GM19468 (cell line): Measurements from ENCODE around the gene NAGPA.

Source experiments
- ATAC-seq: cut with Tn5 transposase; IDR thresholded peaks from one replicate; pipeline ENCODE4 v1.9.1; 2021; ENCODE audit warnings: mild to moderate bottlenecking, moderate library complexity, moderate number of reproducible peaks; ENCODE audit not compliant: unreplicated experiment; ENCODE audit errors: extremely low read depth

Gene NAGPA

DNA sequence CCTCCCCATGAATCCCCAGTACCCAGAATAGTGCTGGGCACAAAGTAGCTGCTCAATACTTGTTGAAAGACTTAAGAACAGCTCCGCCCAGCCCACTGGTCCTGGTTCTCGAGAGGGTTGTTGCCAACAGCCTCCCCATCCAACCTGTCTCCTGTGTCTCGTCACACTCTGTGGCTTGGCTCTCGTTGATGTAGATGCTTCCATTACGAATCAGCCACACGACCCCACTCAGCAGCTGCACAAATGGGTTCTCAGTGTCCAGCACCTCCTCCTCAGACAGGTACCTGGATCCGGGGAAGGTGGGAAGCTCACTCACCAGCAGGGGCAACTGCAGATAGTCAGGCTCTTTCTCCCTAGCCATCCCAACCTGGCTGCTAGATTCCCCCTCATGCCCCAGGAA is 2.1 kb downstream of the NAGPA start:
- ATAC-seq: no peak

DNA sequence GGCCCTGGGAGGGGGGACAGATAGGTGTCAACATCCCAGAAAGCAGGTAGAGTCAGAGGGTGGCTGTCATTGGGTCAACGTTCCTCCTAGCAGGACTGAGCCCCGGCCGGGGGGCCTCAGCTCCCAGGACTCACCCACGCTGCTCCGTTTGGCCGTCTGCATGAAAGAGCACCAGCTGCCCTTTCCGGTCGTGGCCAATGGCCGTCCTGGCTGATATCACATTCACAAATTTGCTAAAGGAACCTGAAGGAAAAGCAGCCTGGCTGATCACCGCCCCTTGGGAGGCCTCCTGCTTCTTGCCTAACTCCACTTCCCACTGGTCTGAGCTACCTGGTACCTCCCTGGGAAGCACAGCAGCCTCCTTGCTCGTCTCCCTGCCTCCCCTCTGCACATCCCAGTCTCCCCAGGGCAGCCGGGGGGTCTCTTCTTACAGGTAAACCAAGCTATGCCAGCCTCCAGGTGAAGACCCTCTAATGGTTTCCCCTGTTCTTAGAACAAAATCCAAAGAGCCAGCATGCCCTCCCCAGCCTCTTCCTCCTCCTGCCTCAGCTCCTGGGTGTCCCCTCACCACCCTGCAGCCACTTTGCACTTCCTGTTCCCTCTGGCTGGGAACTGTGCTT is 3.4 kb downstream of the NAGPA start:
- no peak for ATAC-seq

DNA sequence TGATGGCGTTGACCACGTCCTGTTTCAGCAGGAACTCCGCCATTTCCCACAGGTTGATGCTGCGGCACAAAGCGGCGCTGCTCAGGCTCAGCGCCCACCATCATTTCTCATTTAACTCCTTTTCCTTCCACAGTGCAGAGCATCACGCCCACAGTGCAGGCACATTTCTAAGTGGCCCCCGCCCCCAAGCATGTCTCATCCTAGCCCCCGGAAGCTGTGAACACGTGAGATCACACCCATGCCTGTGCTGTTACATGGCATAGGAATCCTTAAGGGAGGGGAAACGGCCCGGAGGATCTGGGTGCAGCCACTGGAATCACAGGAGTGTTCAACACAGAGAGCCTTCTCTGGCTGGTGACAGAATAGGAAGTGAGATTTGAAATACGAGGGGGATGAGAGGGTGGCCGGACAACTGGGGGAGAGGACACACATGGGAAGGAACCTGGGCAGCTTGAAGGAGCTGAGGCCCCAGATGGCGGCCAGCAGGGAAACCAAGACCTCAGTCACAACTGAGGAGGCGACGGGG is 4.7 kb downstream of the NAGPA start:
- no peak for ATAC-seq

DNA sequence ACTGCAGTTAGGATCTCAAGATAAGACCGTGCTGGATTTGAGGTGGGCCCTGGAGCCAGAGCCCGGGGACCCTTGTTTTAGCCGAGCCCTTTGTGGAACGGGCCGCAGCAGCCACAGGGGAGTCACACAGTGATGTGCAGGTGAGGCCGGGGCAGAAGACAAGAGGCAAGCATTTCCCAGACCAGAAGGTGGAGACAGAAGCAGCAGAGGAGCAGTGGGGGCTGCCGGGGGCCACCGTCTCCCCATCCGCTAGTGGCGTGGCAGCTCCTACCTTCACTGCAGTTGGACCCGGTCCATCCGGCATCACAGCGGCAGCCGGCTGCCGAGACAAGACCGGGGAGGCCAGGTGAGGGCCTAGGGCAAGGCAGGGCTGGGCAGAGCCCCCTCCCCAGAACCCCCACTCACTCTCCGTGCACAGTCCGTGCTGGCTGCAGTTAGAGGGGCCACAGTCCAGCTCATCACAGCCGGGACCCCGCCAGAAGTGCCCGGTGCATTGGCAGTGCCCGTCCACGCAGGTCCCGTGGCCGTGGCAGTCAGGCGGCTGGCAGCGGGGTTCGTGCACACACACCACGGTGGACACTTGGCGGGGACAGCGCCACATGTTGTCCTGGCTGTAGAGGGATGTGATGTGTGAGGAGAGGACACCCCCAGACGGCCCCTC is 6.0 kb downstream of the NAGPA start:
- ATAC-seq: no peak

DNA sequence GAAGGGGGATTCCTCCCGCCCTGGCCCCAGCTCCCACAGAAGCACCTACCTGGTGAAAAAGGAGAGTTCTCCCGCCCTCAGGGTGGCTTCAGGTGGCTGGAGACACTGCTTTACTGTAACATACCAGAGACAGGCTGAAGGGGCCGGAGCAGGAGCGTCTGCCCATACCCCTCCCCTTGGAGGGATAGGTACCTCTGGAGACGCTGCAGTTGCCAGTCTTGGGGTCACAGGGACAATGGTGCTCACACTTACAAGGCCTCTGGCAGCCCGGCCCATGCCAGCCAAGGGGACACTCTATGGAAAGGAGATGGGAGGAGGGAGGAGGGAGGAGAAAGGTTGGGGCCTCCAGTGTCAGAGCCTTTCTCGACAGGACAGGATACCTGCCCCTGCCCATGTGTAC is 6.6 kb downstream of the NAGPA start:
- no peak for ATAC-seq

DNA sequence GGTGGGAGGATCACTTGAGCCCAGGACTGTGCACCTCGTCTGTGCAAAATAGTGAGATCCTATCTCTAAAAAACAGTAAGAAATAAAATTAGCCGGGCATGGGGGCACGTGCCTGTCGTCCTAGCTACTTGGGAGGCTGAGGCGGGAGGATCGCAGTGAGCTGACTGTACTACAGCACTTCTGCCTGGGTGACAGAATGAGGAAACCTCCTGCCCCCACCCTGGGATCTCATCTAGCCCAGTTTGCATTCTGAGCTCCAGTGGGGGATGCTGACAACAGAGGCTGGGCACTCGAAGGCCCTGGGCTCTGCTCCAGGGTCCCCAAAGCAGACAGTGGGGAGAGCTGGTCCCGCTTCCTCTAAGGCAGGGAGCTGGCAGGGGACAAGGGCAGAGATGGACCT is 7.1 kb downstream of the NAGPA start:
- ATAC-seq: no peak

DNA sequence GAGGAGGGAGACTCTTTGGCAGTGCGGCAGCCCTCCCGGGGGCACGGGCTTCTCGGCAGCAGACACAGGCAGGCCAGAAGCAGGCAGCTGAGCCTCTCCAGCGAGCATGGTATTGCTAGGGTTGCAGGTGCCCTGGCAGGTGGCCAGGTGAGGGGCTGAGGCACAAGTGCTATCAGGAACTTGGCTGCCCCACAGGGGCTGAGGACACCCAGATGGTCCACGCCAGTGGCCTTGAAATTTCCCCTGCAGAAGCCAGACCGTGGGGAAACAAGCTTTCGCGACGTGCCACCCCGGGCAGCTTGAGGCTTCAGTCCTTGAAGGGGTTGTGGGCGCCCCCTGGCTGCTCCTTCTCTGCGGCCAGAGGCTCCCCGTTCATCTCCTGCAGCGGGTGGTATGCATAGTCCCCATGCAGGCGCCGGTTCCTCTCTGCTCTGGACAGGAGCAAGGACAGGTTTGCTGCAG is 8.5 kb downstream of the NAGPA start:
- ATAC-seq: no peak

DNA sequence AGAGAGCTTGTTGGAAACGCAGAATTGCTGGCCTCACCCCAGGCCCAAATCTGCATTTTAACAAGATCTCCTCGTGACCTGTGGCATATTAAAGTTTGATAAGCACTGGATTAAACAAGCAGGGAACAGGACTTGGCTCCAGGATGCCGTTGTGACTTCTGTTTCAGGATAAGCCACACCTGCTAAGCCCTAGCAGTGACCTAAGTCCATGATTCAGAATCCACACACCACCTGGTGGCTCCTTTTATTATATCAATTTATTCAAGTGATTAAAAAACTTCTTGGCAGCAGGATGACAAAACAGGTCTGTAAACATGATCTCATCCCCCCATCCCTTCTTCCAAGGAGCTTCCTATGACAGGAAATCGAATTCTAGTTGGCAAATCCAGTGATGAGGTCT is 9.1 kb downstream of the NAGPA start:
- no peak for ATAC-seq

DNA sequence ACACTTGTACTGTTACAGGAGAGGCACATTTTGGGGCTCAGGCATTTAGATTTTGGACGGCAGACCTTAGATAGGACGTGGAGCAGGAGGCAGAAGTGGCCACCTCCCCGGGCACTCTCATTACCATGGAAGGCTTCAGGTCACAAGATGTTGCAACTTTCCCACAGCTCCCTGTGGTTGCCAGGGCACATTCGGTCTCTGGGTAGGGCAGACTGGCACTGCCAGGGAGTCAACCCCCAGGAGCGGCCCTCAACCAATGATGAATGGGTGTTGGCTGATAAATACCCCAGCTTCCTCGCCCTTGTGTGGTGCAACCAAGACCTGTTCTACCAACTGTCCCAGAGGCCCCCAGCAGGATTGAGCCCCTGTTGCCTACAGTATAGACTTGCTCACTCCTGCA is 11.2 kb downstream of the NAGPA start:
- ATAC-seq: no peak

DNA sequence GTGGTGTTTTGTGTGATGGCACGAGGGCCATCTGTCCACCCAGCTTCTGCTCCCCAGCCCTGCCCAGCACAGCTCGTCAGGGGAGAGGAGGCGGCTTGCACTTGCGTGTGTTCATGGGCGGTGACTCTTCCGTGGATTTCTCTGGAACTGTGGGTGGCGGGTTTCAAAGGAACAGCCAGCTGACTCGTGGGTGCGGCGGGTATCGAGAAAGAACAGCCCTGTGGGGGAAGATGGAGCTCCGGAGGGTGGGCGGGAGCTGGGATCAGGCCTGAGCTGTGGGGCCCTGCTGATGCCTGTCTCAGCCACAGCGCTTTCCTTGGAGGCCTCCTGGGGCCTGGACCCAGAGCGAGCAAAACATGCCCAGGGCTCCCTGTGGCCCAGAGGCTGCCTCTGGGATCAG is 13.2 kb downstream of the NAGPA start:
- ATAC-seq: no peak

DNA sequence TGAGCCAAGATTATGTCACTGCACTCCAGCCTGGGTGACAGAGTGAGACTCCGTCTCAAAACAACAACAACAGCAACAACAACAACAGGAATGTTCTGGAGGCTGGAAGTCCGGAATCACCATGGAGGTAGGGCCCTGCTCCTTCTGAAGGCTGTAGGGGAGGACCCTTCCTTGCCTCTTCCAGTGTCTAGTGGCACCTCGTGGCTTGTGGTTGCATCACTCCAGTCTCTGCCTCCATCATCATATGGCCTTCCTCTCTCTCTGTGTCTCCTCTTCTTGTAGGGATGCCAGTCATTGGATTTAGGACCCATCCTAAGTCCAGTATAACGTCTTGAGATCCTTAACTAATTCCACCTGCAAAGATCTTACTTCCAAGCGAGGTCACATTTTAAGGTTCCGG is 14.0 kb downstream of the NAGPA start:
- no peak for ATAC-seq

DNA sequence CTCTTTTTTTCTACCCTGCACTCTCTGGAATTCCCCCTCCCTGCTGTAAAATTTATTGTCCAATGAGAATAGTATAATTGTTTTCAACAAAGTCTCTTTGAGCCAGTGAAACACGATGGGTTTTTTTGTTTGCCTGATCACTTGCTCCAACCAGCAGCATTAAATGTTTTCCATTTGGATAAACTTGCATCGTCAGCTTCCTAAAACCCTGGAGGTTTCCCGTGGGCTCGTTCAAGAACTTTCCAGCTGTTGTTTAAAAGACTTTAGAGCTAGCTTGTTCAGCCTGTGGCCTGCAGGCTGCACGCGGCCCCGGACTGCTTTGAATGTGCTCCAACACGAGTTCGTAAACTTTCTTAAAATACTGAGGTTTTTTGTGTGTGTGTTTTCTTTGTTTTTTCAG is 14.9 kb downstream of the NAGPA start:
- no peak for ATAC-seq

DNA sequence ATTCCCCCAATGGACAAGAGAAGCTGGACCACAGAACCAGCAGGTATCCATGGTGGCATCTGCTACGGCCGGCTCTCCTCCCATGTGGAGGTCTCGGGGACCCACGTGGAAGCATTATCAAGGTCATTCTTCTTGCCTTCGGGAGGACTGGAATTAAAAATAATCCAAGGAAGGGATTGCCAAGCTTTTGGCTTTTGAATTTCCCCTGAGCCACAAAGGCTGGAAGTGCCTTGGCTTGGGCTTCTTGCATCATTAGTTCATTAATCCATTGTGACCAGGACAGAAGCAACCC is 16.1 kb downstream of the NAGPA start:
- no peak for ATAC-seq

DNA sequence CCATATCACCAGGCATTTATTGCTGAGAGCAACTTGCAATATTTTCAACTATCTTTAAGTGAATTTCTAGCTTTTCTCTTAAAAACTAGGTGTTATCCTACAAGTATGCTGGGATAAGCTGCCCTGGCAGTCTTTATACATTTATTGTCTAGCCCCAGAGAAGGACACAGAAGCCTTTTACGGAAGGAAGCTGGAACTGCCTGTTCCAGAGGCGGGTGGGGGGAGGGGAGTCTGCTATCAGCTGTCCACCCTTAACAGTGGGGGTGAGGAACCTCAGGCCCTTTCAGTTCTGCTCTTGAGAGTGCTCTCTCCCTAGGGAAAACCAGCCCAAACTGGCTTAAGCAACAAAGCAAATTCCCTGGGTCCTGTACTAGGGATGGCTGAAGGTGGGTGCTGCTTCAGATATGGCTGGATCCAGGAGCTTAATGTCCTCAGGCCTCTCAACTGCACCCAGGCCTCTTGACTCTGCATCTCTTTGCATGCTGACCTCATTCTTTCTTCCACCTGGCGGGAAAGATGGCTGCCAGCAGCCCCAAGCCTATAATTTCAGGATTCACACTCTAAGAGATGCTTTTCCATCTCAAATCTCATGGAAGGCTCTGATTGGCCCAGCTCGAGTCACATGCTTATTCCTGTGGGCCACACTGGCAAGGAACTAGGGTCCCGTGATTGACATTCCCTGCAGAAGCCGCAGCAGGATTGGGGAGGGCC is 16.6 kb downstream of the NAGPA start:
- no peak for ATAC-seq

DNA sequence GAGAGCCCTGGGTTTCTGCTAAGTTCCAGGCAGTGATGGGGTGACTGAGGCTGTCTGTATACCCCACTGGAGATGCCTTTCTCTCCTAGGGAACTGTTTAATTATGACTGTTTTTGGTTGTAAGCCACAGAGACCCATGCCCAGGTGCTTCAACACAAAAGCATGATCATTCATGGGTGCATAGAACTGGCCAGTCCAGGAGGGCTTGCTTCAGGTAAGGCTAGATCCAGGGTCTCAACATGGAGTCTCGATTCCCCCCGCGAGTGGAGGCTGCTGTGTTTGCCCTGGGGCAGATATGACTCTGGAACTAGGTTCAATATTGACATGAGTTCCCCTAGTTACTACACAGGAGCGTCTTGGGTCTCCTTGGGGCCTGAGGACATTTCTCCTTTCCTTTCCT is 17.8 kb downstream of the NAGPA start:
- no peak for ATAC-seq

DNA sequence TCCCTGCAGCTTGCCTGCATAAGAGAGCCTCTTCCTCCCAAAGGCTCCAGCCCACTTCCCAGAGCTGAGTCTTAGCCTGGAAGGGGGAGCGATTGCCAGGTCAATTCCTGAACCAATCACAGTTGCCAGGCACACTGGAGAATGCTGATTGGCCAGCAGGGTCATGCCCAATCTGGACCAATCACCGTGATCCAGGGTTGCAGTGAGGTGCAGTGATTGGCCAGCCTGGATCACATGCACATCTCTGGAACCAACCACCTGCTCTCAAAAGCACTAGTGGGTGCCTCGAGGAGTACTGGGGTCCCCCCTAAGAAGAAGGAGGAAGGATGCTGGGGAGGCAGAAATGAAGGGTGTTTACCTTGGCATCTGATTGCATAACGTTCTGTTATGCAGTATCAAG is 18.4 kb downstream of the NAGPA start:
- no peak for ATAC-seq

DNA sequence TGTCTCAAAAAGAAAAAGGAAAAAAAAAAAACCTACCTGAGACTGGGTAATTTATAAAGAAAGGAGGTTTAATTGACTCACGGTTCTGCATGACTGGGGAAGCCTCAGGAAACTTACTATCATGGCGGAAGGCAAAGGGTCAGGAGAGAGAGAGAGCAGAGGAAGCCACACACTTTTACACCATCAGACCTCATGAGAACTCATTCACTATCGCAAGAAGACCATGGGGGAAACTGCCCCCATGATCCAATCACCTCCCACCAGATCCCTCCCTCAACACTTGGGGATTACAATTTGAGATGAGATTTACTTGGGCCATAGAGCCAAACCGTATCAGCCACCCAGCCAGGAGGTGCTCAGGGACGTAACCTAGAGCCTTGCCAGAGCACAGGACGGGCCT is 20.8 kb downstream of the NAGPA start:
- no peak for ATAC-seq

DNA sequence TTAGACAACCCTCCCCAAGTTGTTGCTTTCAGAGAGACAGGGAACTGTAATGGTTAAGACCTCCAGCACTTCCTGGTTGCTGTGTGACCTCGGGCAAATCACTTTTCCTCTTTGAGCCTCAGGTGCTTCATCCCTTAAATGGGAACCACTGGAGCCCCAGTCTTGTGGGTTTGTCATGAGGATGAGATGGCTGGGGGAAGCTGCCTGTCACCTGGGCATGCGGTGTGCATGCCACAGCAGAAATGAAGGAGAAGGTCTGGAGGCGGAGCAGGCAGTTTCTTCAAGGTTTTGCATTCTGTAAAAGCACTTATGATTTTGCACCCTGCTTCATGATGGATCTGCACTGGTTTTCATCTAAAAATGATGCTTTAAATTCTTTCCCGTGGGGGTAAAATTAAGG is 22.1 kb downstream of the NAGPA start:
- no peak for ATAC-seq

DNA sequence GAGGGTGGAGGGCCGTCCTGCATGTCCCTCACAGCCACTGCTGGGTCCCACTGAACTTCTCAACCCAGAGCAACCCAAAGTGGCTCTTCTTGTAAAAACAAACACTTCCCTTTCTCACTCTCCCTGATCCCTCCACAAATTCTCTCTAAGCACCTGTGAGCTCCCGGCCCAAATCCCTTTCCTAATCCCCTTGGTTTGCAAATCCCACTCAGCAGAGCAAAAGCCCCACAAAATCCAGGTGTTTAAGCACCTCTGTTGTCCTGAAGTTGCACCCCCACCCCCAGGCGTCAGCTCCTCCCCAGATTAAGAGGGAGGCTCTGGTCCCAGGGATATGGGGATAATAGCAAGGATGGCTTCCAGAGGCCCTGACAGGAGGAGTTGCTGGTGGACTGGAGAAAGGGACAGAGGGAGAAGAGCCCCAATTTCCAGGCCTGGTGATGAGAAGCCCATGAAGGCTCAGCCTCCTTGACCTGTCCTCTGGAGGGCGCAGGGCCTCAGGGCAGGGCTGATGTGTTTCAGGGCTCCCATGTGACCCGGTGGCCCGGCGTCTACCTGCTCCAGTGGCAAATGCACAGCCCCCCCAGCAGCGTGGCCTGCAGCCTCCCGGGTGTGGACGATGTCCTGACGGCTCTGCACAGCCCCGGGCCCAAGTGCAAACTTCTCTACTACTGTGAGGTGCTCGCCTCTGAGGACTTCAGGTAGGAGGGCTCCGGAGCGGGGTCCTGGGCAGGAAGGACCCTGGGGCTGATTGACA is 23.0 kb downstream of the NAGPA start:
- no peak for ATAC-seq

DNA sequence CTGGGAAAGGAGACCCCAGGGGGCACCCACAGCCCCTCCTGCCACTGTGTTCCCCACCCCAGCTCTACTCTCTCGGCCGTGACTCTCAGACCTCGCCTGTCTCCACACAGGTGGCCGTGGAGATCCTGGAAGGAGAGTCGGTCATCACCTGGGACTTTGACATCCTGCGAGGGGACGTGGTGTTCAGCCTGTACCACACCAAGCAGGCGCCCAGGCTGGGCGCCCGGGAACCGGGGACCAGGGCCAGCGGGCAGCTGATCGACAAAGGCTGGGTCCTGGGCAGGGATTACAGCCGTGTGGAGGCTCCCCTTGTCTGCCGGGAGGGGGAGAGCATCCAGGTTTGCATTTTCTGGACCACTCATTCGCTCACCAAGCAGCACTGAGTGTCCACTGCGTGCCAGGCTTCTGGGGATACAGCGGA is 25.4 kb downstream of the NAGPA start:
- no peak for ATAC-seq

DNA sequence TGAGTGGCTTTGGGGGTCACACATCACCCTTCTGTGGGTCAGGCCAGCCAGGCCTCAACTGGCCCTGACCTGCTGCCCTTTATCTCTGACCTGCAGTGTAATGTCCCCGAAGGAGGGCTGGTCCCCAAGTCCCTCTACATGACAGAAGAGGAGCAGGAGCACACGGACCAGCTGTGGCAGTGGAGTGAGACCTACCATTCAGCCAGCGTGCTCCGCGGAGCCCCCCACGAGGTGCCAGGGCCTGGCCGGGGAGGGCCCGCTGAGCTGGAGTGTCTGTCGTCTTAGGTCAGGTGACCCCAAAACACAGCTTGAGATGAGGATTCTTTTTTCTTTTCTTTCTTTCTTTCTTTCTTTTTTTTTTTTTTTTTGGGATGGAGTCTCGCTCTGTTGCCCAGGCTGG is 26.5 kb downstream of the NAGPA start:
- ATAC-seq: no peak
